Measurements from ENCODE around the gene ESPNL. TPM values are rescaled to one million over a fixed set of nuclear protein-coding genes. Genes with fewer than 3 reads are reported as not detected.

Gene ESPNL, protein sequence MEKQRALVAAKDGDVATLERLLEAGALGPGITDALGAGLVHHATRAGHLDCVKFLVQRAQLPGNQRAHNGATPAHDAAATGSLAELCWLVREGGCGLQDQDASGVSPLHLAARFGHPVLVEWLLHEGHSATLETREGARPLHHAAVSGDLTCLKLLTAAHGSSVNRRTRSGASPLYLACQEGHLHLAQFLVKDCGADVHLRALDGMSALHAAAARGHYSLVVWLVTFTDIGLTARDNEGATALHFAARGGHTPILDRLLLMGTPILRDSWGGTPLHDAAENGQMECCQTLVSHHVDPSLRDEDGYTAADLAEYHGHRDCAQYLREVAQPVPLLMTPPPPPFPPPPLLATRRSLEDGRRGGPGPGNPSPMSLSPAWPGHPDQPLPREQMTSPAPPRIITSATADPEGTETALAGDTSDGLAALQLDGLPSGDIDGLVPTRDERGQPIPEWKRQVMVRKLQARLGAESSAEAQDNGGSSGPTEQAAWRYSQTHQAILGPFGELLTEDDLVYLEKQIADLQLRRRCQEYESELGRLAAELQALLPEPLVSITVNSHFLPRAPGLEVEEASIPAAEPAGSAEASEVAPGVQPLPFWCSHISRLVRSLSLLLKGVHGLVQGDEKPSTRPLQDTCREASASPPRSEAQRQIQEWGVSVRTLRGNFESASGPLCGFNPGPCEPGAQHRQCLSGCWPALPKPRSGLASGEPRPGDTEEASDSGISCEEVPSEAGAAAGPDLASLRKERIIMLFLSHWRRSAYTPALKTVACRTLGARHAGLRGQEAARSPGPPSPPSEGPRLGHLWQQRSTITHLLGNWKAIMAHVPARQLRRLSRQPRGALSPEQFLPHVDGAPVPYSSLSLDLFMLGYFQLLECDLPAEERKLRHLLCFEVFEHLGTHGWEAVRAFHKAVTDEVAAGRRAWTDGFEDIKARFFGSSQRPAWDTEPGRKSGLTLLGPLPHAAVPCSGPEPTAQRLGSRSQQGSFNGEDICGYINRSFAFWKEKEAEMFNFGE
- total RNA-seq, result 1.8 and 5.0 TPM in 2 replicates

DNA sequence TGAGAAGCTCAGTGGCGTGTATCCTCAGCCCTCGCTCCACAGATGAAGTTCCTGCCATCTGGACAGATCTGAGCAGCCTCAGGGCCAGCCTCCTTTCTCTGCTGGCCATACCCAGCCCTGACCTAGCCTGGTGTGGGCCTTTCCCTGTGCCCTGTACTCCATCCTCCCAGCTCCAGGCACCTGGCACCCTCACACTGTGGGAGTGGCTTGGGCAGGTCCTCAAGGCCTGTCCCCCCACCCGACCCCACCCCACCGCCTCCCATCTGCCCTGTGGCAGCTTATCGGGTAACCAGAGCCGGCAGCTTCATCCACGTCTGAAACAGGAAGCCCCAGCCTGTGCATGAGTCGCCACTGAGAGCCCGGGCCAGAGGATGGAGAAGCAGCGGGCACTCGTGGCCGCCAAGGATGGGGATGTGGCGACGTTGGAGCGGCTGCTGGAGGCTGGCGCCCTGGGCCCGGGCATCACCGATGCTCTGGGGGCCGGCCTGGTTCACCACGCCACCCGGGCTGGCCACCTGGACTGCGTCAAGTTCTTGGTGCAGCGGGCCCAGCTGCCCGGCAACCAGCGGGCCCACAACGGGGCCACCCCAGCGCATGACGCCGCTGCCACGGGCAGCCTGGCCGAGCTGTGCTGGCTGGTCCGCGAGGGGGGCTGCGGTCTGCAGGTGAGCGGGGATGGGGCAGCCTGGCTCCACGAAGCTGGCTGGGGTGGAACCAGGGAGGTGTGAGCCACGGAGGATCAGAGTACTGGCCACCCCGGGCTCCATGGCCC, at the start of gene ESPNL:
Gene ESPNL (plus strand): TSS at position 292 of the 772 bp plus-strand sequence. CDS start 80 bp downstream, at position 372.

DNA sequence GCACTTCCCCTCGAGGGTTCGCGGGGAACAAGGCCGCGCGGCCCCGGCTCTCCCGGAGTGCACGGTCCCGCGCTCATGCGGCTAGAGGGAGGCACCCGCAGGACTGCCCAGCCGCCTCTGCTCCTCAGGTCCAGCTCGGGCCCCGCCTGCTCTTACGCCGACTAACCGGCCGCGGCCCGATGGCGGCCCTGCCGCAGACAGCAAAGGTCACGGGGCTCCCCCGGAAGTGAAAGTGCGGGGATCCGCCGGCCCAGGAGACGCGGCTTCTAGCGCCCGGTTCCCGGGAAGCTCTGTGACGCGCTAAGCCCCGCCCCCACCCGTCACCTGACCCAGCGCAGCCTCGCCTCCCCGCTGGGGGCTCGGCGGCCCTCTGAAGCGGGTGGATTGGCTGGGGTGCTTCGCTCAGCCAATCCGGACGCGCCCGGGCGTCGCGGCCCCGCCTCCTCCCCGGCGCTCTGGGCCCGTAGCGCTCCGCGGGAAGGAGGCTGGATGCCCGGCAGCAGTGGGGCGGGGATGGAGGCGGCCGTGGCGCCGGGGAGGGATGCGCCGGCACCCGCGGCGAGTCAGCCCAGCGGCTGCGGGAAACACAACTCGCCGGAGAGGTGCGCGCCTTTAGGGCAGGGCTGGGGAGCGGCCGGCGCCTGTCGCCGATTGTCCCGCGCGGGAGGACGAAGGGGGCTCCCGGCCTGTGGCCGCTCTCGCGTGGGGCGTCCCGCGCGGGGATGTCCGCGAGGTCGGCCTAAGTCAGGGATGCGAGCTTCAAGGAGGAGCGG, 39.4 kb upstream of the ESPNL start, which contains the start of gene SCLY:
Gene SCLY (plus strand): TSS at position 460 of the 773 bp plus-strand sequence. CDS start 54 bp downstream, at position 514.

DNA sequence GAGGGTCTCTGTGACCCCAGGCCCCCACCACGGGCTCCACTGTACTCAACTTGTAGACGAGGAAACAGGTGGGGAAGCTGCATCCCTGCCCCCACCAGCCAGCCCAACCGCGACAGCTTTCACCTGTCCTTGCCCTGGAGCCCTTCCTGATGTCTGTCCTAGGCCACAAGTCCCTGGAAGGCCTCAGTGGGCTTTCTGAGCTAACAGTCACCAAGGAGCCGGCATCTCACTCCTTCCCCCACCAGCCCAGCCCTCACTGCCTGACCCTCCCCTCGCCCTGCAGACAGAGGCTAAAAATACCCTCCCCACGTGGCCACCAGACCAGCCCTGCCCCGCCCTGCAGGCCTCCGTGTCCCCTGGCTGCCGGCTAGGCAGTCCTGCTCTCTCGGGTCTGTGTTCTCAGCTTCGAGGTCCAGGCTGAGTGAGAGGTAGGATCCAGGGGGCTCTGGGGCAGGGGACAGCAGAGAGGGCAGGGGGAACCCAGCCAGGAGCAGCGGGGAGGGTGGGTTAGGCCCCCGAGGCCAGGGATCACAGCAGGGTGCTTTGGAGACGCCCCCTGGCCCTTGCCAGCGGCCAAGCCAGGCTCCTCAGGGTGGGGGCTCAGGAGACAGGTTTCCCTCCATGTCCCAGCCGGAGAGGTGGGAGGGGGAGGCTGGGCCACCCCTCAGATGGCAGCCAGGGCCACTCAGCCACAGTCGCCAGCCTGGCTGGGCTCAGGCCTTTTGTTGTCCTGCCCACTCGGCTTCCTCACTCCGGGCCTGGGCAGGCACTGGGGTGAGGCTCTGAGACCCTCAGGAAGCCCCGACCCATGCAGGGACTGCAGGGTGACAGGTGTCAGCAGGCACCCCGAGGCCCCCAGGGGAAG, 38.4 kb downstream of the ESPNL start, which contains the start of gene KLHL30:
Gene KLHL30 (plus strand): TSS at position 338 of the 865 bp plus-strand sequence. CDS start 2,087 bp downstream, outside the sequence.

DNA sequence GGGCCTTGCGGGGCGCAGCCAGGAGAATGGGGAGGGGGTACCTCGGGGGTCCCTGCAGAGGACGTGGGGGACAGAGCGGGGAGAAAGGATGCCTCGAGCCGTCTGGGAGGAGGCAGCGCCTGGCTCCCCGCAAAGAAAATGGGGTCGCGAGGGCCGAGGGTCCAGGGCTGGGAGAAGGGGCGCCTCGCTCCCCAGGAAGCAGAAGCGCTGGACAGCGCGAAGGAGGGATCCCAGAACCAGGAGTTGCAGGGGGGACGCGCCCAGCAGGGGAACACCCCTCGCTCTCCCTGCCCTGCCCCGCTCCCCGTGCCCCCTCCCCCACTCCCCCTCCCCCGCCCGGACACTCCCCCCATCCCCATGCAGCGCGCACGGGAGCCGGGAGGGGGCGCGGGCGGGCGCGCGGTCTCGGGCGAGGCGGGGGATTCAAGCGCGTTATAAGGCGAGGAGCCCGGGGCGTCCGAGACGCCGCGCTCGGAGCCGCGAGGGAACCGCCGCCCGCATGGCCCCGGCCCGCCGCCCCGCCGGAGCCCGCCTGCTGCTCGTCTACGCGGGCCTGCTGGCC, 58.5 kb downstream of the ESPNL start, which contains the start of gene ERFE:
Gene ERFE (plus strand): TSS at position 462 of the 562 bp plus-strand sequence. CDS start 38 bp downstream, at position 500.

Other genes with a start within 250 kb of the ESPNL start
- 18.0 and 21.4 TPM in 2 replicates for gene RAMP1, start 240.7 kb upstream of the ESPNL start, total RNA-seq
- 95.8 and 116 TPM in 2 replicates for gene UBE2F, start 133.3 kb upstream of the ESPNL start, total RNA-seq
- gene SCLY, start 39.3 kb upstream of the ESPNL start, total RNA-seq, result 8.0 and 9.9 TPM in 2 replicates
- gene KLHL30, start 38.3 kb downstream of the ESPNL start, total RNA-seq, result 0.12 and 1.3 TPM in 2 replicates
- gene ERFE, start 58.6 kb downstream of the ESPNL start, total RNA-seq, result 1.1 and 11.2 TPM in 2 replicates
- 13.9 and 23.7 TPM in 2 replicates for gene ILKAP, start 103.4 kb downstream of the ESPNL start, total RNA-seq
- 1.6 and 3.6 TPM in 2 replicates for gene HES6, start 139.7 kb downstream of the ESPNL start, total RNA-seq
- 0.68 and 3.0 TPM in 2 replicates for gene PER2, start 188.3 kb downstream of the ESPNL start, total RNA-seq
- gene TRAF3IP1, start 220.2 kb downstream of the ESPNL start, total RNA-seq, result 7.6 and 12.4 TPM in 2 replicates